Thoracic aorta (tissue), 2 donors: ENCODE data around the gene NOC3L. TPM values are rescaled to one million over a fixed set of nuclear protein-coding genes. Genes with fewer than 3 reads are reported as not detected.

Experiments used
- ATAC-seq: fragments of 150-250 bp; one replicate; pipeline ENCODE4 v1.8.0; 2017; ENCODE audit warnings: low read depth; ENCODE audit not compliant: insufficient number of reproducible peaks, low FRiP score
- DNase-seq: peaks from one replicate; pipeline ENCODE4 v3.0.0-alpha.2; 2020; ENCODE audit warnings: low spot score
- H3K27ac ChIP-seq, 2 donors: fragments of 200-600 bp; sonication (generic); 1 replicate in 1 of 2; 2 replicates in 1 of 2; pipeline ENCODE4 v1.5.1; 2016; ENCODE audit warnings: mild to moderate bottlenecking in 2 of 2, moderate library complexity in 2 of 2
- H3K27me3 ChIP-seq: fragments of 200-600 bp; sonication (generic); replicated peaks from 2 replicates; pipeline ENCODE4 v1.6.0; 2016; ENCODE audit warnings: mild to moderate bottlenecking; ENCODE audit not compliant: insufficient read depth
- H3K36me3 ChIP-seq: fragments of 200-600 bp; sonication (generic); one replicate; pipeline ENCODE4 v1.5.1; 2016
- H3K4me1 ChIP-seq, 2 donors: fragments of 200-600 bp; sonication (generic); 1 replicate in 1 of 2; 2 replicates in 1 of 2; pipeline versions ENCODE4 v1.5.1 to v1.6.0; 2016; ENCODE audit warnings: low read depth in 2 of 2, mild to moderate bottlenecking in 1 of 2; ENCODE audit not compliant: control insufficient read depth in 1 of 2
- H3K4me3 ChIP-seq: fragments of 200-600 bp; sonication (generic); 2 replicates; pipeline ENCODE4 v1.5.1; 2016; ENCODE audit warnings: mild to moderate bottlenecking
- H3K9me3 ChIP-seq: fragments of 200-600 bp; sonication (generic); 2 replicates; pipeline ENCODE4 v1.5.1; 2016
- CTCF ChIP-seq: fragments of 200-600 bp; sonication (generic); IDR thresholded peaks from one replicate; pipeline ENCODE4 v1.5.1; 2019; ENCODE audit warnings: antibody characterized with exemption
- total RNA-seq, 2 donors: library from RNA; depleted of rRNA; stranded (reverse); fragments of >200 nt; gene quantifications; one replicate each; pipeline versions ENCODE4 v1.1.0 to v1.2.3, GENCODE V29; 2016

The NOC3L gene
- total RNA-seq, 2 donors from 2014 or later = 11.1 to 22.5 TPM

GRCh38 chr10:94361171-94361794 lies 1.5 kb downstream of the NOC3L start:
- Histone ChIP-seq H3K4me3 (no peak overlapping the region), H3K4me1 (peaks cover 13 to 16% of the 10 kb centered on the region in 2 donors), H3K27me3 (no peaks in the 10 kb centered on the region), H3K36me3 (no peaks in the 10 kb centered on the region), H3K9me3 (no peaks in the 10 kb centered on the region), H3K27ac (no peak overlapping the region)
- TF ChIP-seq CTCF = no peak
- ATAC-seq (no peak), DNase-seq (no peak)

- Histone ChIP-seq H3K9me3 (no peaks in the 10 kb centered on the region), H3K27ac (no peak overlapping the region), H3K27me3 (no peaks in the 10 kb centered on the region), H3K4me3 (no peak overlapping the region), H3K36me3 (peaks cover 3% of the 10 kb centered on the region), H3K4me1 (peaks cover 13 to 16% of the 10 kb centered on the region in 2 donors)
- no peak for TF ChIP-seq CTCF
- no peak for ATAC-seq
- no peak for DNase-seq
Measured at GRCh38 chr10:94358480-94358879, 4.3 kb downstream of the NOC3L start.

DNA sequence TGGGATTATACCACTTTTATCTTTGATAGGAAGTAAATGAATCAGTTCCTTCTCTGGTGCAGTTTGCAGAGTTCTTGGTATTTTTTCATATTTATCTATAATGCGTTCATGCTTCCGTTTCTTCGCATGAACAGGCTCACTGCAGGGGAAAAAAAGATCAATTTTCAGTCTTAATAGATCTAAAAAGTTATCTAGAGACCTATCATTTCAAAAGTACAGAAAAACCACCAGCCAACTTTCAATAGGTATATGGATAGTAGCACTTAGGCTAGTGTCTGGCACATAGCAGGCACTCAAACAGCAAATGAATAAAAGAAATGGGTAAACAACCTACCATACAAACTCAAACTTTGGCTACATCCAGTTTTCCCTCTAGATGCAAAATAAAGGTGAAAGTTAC lies 5.5 kb downstream of the NOC3L start:
- Histone ChIP-seq H3K27ac (no peak overlapping the region), H3K4me3 (no peak overlapping the region), H3K27me3 (no peaks in the 10 kb centered on the region), H3K9me3 (no peaks in the 10 kb centered on the region), H3K36me3 (peaks cover 3% of the 10 kb centered on the region), H3K4me1 (peaks cover 11 to 12% of the 10 kb centered on the region in 2 donors)
- DNase-seq = no peak
- no peak for ATAC-seq
- TF ChIP-seq CTCF = no peak

GRCh38 chr10:94355841-94356240 lies 6.9 kb downstream of the NOC3L start:
- Histone ChIP-seq H3K9me3 (no peaks in the 10 kb centered on the region), H3K27me3 (no peaks in the 10 kb centered on the region), H3K27ac (no peak overlapping the region), H3K4me3 (no peak overlapping the region), H3K36me3 (peaks cover 10% of the 10 kb centered on the region), H3K4me1 (no peaks in the 10 kb centered on the region)
- no peak for TF ChIP-seq CTCF
- DNase-seq = no peak
- no peak for ATAC-seq

DNA sequence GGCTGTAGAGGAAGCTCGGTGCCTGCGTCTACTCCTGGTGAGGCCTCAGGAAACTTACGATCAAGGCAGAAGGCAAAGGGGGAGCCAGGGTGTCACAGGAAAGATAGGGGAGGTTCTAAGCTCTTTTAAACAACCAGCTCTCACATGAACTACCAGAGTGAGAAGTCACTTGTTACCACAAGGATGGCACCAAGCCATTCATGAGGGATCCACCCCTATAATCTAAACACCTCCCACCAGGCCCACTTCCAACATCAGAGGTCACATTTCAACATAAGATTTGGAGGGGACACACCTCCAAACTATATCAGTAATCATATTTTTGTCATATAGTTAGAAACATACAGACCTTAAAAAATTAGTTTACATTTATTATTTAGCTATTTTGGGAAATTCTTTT lies 9.4 kb downstream of the NOC3L start:
- no peak overlapping the region for H3K4me3 ChIP-seq
- DNase-seq (no peak), ATAC-seq (no peak)
- no peaks in the 10 kb centered on the region for H3K27me3 ChIP-seq
- TF ChIP-seq CTCF = no peak
- peaks cover 10% of the 10 kb centered on the region for H3K36me3 ChIP-seq
- no peak overlapping the region for H3K27ac ChIP-seq
- no peaks in the 10 kb centered on the region for H3K4me1 ChIP-seq
- H3K9me3 ChIP-seq = no peaks in the 10 kb centered on the region
